Neural progenitor cell (in vitro differentiated cells): ENCODE measurements around the gene PEAK1.

Source experiments
- EZH2 ChIP-seq: fragments of 200-600 bp; sonication (generic); IDR thresholded peaks from 2 replicates; pipeline ENCODE4 v1.6.1; 2017; ENCODE audit warnings: antibody characterized with exemption, mild to moderate bottlenecking, moderate library complexity
- EZH2phosphoT487 ChIP-seq: fragments of 200-600 bp; sonication (generic); IDR thresholded peaks from 2 replicates; pipeline ENCODE4 v1.6.1; 2017; ENCODE audit warnings: antibody characterized with exemption
- TF ChIP-seq, protein P1 (sequence below): fragments of 200-600 bp; sonication (generic); IDR thresholded peaks from 2 replicates; pipeline ENCODE4 v1.5.1; 2017; ENCODE audit warnings: antibody characterized with exemption, mild to moderate bottlenecking

DNA sequence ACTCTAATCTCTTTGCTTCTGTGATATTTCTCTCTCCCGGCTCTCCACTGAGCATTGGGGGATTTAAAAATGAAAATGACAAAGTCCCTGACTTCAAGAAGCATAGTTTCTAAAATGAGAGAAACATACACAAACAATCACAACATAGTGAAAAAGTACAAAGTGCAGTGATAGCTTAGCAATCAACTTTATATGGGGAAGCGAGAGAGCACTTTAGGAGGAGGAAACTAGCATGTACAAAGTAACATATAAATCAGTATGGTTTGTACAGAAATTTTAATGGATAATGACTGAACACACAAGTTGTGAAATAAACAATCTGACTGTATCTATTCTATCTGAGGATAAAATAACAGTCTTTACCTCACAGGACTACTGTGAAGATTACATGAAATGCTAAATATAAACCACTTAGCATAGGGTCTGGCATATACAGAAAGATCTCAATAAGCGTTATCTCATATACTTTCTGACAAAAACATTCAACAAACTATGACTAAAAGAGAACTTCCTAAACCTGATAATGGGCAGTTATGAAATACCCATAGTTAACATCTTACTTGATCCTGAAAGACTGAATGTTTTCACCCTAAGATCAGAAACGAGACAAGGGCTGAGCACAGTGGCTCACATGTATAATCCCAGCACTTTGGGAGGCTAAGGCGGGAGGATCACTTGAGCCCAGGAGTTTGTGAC is 61.2 kb downstream of the PEAK1 start:
- TF ChIP-seq, protein P1, sequence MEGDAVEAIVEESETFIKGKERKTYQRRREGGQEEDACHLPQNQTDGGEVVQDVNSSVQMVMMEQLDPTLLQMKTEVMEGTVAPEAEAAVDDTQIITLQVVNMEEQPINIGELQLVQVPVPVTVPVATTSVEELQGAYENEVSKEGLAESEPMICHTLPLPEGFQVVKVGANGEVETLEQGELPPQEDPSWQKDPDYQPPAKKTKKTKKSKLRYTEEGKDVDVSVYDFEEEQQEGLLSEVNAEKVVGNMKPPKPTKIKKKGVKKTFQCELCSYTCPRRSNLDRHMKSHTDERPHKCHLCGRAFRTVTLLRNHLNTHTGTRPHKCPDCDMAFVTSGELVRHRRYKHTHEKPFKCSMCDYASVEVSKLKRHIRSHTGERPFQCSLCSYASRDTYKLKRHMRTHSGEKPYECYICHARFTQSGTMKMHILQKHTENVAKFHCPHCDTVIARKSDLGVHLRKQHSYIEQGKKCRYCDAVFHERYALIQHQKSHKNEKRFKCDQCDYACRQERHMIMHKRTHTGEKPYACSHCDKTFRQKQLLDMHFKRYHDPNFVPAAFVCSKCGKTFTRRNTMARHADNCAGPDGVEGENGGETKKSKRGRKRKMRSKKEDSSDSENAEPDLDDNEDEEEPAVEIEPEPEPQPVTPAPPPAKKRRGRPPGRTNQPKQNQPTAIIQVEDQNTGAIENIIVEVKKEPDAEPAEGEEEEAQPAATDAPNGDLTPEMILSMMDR: no peak
- TF ChIP-seq EZH2 (no peak), EZH2phosphoT487 (no peak)
